Loucy (cell line): ENCODE data around the gene PKP1.

ENCODE experiments used
- H2AFZ ChIP-seq: fragments of 200-600 bp; sonication (generic); 2 replicates; pipeline ENCODE4 v1.6.0; 2016; ENCODE audit warnings: antibody characterized with exemption, mild to moderate bottlenecking, low read length, moderate library complexity
- H3F3A ChIP-seq: fragments of 200-600 bp; 2 replicates; pipeline ENCODE4 v1.6.0; 2016; ENCODE audit warnings: antibody characterized with exemption, low read depth, mild to moderate bottlenecking
- H3K27me3 ChIP-seq: fragments of 200-600 bp; sonication (generic); 2 replicates; pipeline ENCODE4 v1.6.1; 2014; ENCODE audit warnings: low read length, mild to moderate bottlenecking; ENCODE audit not compliant: insufficient read depth, poor library complexity, severe bottlenecking
- H3K36me3 ChIP-seq: fragments of 200-600 bp; sonication (generic); 2 replicates; pipeline ENCODE4 v1.6.1; 2016; ENCODE audit warnings: low read length; ENCODE audit not compliant: insufficient read depth
- H3K4me1 ChIP-seq: fragments of 200-600 bp; sonication (generic); 2 replicates; pipeline ENCODE4 v1.5.1; 2014; ENCODE audit warnings: low read length, mild to moderate bottlenecking; ENCODE audit not compliant: insufficient read depth, poor library complexity, severe bottlenecking
- H3K4me2 ChIP-seq: fragments of 200-600 bp; sonication (generic); 2 replicates; pipeline ENCODE4 v1.6.0; 2014; ENCODE audit warnings: antibody characterized with exemption, low read length, low read depth, mild to moderate bottlenecking; ENCODE audit not compliant: poor library complexity, severe bottlenecking
- H3K4me3 ChIP-seq: fragments of 200-600 bp; sonication (generic); 2 replicates; pipeline ENCODE4 v1.5.1; 2014; ENCODE audit warnings: low read length, mild to moderate bottlenecking, mixed read lengths; ENCODE audit not compliant: poor library complexity, severe bottlenecking
- H3K79me2 ChIP-seq: fragments of 200-600 bp; sonication (generic); 2 replicates; pipeline ENCODE4 v1.6.1; 2014; ENCODE audit warnings: low read length; ENCODE audit not compliant: insufficient read depth
- H3K9ac ChIP-seq: fragments of 200-600 bp; sonication (generic); 2 replicates; pipeline ENCODE4 v1.6.0; 2014; ENCODE audit warnings: mild to moderate bottlenecking, low read depth, low read length, moderate library complexity; ENCODE audit not compliant: poor library complexity, severe bottlenecking
- H3K9me2 ChIP-seq: fragments of 200-600 bp; sonication (generic); replicated peaks from 2 replicates; pipeline ENCODE4 v1.6.1; 2016; ENCODE audit warnings: low read depth, low read length, mixed read lengths
- H3K9me3 ChIP-seq: fragments of 200-600 bp; sonication (generic); 2 replicates; pipeline ENCODE4 v1.6.1; 2014; ENCODE audit warnings: mild to moderate bottlenecking, antibody characterized with exemption, low read length, low read depth; ENCODE audit not compliant: insufficient read depth
- H4K20me1 ChIP-seq: fragments of 200-600 bp; sonication (generic); 2 replicates; pipeline ENCODE4 v1.6.0; 2014; ENCODE audit warnings: antibody characterized with exemption, low read length, mild to moderate bottlenecking; ENCODE audit not compliant: insufficient read depth, poor library complexity, severe bottlenecking
- EZH2phosphoT487 ChIP-seq: fragments of 200-600 bp; IDR thresholded peaks from 2 replicates; pipeline ENCODE4 v1.6.1; 2018; ENCODE audit warnings: antibody characterized with exemption, mild to moderate bottlenecking, moderate library complexity, borderline replicate concordance
- TF ChIP-seq, protein P1 (sequence below): fragments of 200-600 bp; sonication (generic); conservative IDR thresholded peaks from 2 replicates; pipeline ENCODE4 v1.5.1; 2014; ENCODE audit warnings: mild to moderate bottlenecking, antibody characterized with exemption, low read length

PKP1 gene

DNA sequence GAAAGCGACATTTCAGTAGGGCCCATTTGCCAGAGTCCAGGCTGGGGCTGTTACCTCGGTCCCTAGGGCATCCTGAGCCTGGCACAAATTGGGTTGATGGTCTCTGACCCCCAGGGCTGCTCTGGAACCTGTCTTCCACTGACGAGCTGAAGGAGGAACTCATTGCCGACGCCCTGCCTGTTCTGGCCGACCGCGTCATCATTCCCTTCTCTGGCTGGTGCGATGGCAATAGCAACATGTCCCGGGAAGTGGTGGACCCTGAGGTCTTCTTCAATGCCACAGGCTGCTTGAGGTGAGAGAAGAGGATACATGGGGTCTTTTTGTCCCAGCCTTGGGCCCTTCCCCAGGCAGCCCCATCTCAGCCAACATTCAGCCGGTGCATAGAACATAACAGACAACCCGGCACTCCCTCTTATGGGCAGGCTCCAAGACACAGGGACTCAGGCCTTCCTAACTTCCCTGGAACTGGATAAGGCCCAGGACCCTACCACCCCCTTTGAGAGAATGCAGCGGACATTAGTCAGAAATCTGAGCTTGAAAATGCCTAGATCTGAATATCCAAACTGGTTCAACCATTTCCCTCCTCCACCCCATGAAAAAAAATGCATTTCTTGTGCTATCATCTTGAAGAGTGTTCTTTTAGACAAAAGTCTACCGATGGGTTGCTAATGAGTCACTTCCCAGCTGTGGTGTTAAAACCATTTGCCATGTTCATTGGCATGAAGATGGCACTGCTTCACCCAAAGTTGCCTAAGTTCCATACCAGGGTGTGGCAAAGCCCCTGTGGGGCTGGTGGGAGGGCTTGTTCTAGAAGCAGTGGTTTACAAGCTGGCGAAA lies 35.4 kb downstream of the PKP1 start:
- H3K4me3 ChIP-seq = no peak overlapping the region
- H3K4me1 ChIP-seq = no peaks in the 10 kb centered on the region
- no peaks in the 10 kb centered on the region for H3F3A ChIP-seq
- no peak overlapping the region for H3K4me2 ChIP-seq
- H3K9me2 ChIP-seq = no peaks in the 10 kb centered on the region
- H3K9me3 ChIP-seq = no peaks in the 10 kb centered on the region
- no peaks in the 10 kb centered on the region for H4K20me1 ChIP-seq
- TF ChIP-seq EZH2phosphoT487 = no peak
- TF ChIP-seq, protein P1, sequence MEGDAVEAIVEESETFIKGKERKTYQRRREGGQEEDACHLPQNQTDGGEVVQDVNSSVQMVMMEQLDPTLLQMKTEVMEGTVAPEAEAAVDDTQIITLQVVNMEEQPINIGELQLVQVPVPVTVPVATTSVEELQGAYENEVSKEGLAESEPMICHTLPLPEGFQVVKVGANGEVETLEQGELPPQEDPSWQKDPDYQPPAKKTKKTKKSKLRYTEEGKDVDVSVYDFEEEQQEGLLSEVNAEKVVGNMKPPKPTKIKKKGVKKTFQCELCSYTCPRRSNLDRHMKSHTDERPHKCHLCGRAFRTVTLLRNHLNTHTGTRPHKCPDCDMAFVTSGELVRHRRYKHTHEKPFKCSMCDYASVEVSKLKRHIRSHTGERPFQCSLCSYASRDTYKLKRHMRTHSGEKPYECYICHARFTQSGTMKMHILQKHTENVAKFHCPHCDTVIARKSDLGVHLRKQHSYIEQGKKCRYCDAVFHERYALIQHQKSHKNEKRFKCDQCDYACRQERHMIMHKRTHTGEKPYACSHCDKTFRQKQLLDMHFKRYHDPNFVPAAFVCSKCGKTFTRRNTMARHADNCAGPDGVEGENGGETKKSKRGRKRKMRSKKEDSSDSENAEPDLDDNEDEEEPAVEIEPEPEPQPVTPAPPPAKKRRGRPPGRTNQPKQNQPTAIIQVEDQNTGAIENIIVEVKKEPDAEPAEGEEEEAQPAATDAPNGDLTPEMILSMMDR = no peak
- no peaks in the 10 kb centered on the region for H3K79me2 ChIP-seq
- no peak overlapping the region for H2AFZ ChIP-seq
- no peaks in the 10 kb centered on the region for H3K36me3 ChIP-seq
- H3K9ac ChIP-seq = no peak overlapping the region
- H3K27me3 ChIP-seq = no peaks in the 10 kb centered on the region

DNA sequence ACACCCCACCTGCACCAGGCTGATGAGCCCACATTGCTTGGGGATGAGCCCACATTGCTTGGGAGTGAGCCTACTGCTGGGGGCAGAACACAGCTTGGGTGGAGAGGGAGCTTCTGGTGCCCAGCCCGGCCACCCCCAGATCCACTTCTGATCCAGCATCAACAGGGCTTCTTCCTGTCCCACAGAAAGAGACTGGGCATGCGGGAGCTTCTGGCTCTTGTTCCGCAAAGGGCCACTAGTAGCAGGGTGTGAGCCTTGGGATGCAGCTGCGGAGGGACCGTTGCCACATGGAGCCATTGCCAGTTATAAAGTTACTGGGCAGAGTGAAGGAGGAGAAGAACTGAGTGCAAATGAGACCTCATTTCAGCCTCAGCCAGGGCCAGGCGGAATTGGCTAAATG lies 36.3 kb downstream of the PKP1 start:
- H3K79me2 ChIP-seq = no peaks in the 10 kb centered on the region
- no peaks in the 10 kb centered on the region for H3F3A ChIP-seq
- no peak overlapping the region for H2AFZ ChIP-seq
- H4K20me1 ChIP-seq = no peaks in the 10 kb centered on the region
- TF ChIP-seq EZH2phosphoT487 = no peak
- TF ChIP-seq, protein P1 = no peak
- H3K9me3 ChIP-seq = no peaks in the 10 kb centered on the region
- H3K27me3 ChIP-seq = no peaks in the 10 kb centered on the region
- H3K36me3 ChIP-seq = no peaks in the 10 kb centered on the region
- no peaks in the 10 kb centered on the region for H3K9me2 ChIP-seq
- H3K4me1 ChIP-seq = no peaks in the 10 kb centered on the region
- no peak overlapping the region for H3K4me2 ChIP-seq
- H3K9ac ChIP-seq = no peak overlapping the region
- no peak overlapping the region for H3K4me3 ChIP-seq

- H3K79me2 ChIP-seq = no peaks in the 10 kb centered on the region
- no peak overlapping the region for H3K9ac ChIP-seq
- H3K4me2 ChIP-seq = no peak overlapping the region
- no peaks in the 10 kb centered on the region for H3K9me2 ChIP-seq
- no peaks in the 10 kb centered on the region for H3F3A ChIP-seq
- H3K36me3 ChIP-seq = no peaks in the 10 kb centered on the region
- no peak overlapping the region for H2AFZ ChIP-seq
- H4K20me1 ChIP-seq = no peaks in the 10 kb centered on the region
- no peaks in the 10 kb centered on the region for H3K9me3 ChIP-seq
- H3K4me1 ChIP-seq = no peaks in the 10 kb centered on the region
- no peaks in the 10 kb centered on the region for H3K27me3 ChIP-seq
- no peak for TF ChIP-seq EZH2phosphoT487
- TF ChIP-seq, protein P1 = no peak
- no peak overlapping the region for H3K4me3 ChIP-seq
These were observed 37.0 kb downstream of the PKP1 start for GRCh38 chr1:201320168-201320788.
